Esophagus squamous epithelium (tissue), 4 donors: ENCODE results near the gene PTPRG.

ENCODE experiments used
- CTCF ChIP-seq, 6 experiments: fragments of 450-650 bp in 4 of 6; fragments of 200-600 bp in 2 of 6; sonication (generic) in 2 of 6; IDR thresholded peaks; one replicate each; pipeline ENCODE4 v1.5.1; 2016 to 2019; ENCODE audit warnings: antibody characterized with exemption in 6 of 6, mild to moderate bottlenecking in 4 of 6, moderate library complexity in 4 of 6
- POLR2A ChIP-seq, 4 donors: fragments of 450-650 bp; IDR thresholded peaks; one replicate each; pipeline ENCODE4 v1.6.1; 2017; ENCODE audit warnings: antibody characterized with exemption in 4 of 4, mild to moderate bottlenecking in 4 of 4, moderate library complexity in 3 of 4

- no peak for TF ChIP-seq CTCF (IDR thresholded peaks at IDR 0.05)
- no peak for TF ChIP-seq POLR2A (IDR thresholded peaks at IDR 0.05)
These were observed 606.3 kb downstream of the PTPRG start for GRCh38 chr3:62167566-62168262.
